OCI-LY1 (cell line): ENCODE data around the gene HBD.

Experiments used
- H2AFZ ChIP-seq: fragments of 200-600 bp; sonication (generic), shearing (Covaris generic); 2 replicates; pipeline ENCODE4 v1.6.0; 2014; ENCODE audit warnings: antibody characterized with exemption, mild to moderate bottlenecking, low read length
- H3F3A ChIP-seq: fragments of 200-600 bp; sonication (generic), shearing (Covaris generic); 2 replicates; pipeline ENCODE4 v1.6.0; 2014; ENCODE audit warnings: mild to moderate bottlenecking, antibody characterized with exemption, low read length, moderate library complexity; ENCODE audit not compliant: insufficient read depth
- H3K27ac ChIP-seq: fragments of 200-600 bp; sonication (generic); 2 replicates; pipeline ENCODE4 v1.5.1; 2014; ENCODE audit warnings: low read length, mixed run types, mild to moderate bottlenecking, low read depth; ENCODE audit not compliant: poor library complexity, severe bottlenecking
- H3K27me3 ChIP-seq: fragments of 200-600 bp; sonication (generic); 2 replicates; pipeline ENCODE4 v1.6.0; 2014; ENCODE audit warnings: antibody characterized with exemption, mild to moderate bottlenecking, low read length, moderate library complexity; ENCODE audit not compliant: insufficient read depth
- H3K36me3 ChIP-seq: fragments of 200-600 bp; sonication (generic); 2 replicates; pipeline ENCODE4 v1.6.1; 2014; ENCODE audit warnings: mild to moderate bottlenecking, antibody characterized with exemption, low read length, moderate library complexity, mixed read lengths; ENCODE audit not compliant: insufficient read depth
- H3K4me1 ChIP-seq: fragments of 200-600 bp; sonication (generic); 2 replicates; pipeline ENCODE4 v1.5.1; 2014; ENCODE audit warnings: mild to moderate bottlenecking, low read length, moderate library complexity; ENCODE audit not compliant: insufficient read depth, severe bottlenecking
- H3K4me2 ChIP-seq: fragments of 200-600 bp; sonication (generic), shearing (Covaris generic); 2 replicates; pipeline ENCODE4 v1.6.1; 2014; ENCODE audit warnings: low read length
- H3K4me3 ChIP-seq: fragments of 200-600 bp; sonication (generic); 2 replicates; pipeline ENCODE4 v1.5.1; 2014; ENCODE audit warnings: low read length, low read depth, mild to moderate bottlenecking, mixed read lengths; ENCODE audit not compliant: poor library complexity, severe bottlenecking
- H3K79me2 ChIP-seq: fragments of 200-600 bp; shearing (Covaris generic); 2 replicates; pipeline ENCODE4 v1.6.1; 2016; ENCODE audit warnings: mixed run types, low read length, mixed read lengths; ENCODE audit not compliant: insufficient read depth
- H3K9ac ChIP-seq: fragments of 200-600 bp; sonication (generic), shearing (Covaris generic); 2 replicates; pipeline ENCODE4 v1.6.1; 2014; ENCODE audit warnings: mild to moderate bottlenecking, low read length, mixed read lengths
- H3K9me2 ChIP-seq: fragments of 200-600 bp; sonication (generic), shearing (Covaris generic); 2 replicates; pipeline ENCODE4 v1.6.1; 2014; ENCODE audit warnings: low read depth, mild to moderate bottlenecking, low read length, mixed read lengths
- H3K9me3 ChIP-seq: fragments of 200-600 bp; shearing (Covaris generic); 2 replicates; pipeline ENCODE4 v1.6.1; 2014; ENCODE audit warnings: low read length, mixed read lengths
- H4K20me1 ChIP-seq: fragments of 200-600 bp; sonication (generic), shearing (Covaris generic); 2 replicates; pipeline ENCODE4 v1.6.0; 2016; ENCODE audit warnings: mild to moderate bottlenecking, low read length; ENCODE audit not compliant: insufficient read depth
- EZH2 ChIP-seq: fragments of 200-600 bp; sonication (generic), shearing (Covaris generic); IDR thresholded peaks from 2 replicates; pipeline ENCODE4 v1.8.0; 2017; ENCODE audit warnings: borderline replicate concordance, mixed run types, mild to moderate bottlenecking, antibody characterized with exemption, low read length, moderate library complexity, mixed read lengths
- TF ChIP-seq, protein P1 (sequence below): fragments of 200-600 bp; sonication (generic), shearing (Covaris generic); IDR thresholded peaks from 2 replicates; pipeline ENCODE4 v1.5.1; 2017; ENCODE audit warnings: mild to moderate bottlenecking, antibody characterized with exemption, low read length, moderate library complexity, mixed read lengths

HBD gene

DNA sequence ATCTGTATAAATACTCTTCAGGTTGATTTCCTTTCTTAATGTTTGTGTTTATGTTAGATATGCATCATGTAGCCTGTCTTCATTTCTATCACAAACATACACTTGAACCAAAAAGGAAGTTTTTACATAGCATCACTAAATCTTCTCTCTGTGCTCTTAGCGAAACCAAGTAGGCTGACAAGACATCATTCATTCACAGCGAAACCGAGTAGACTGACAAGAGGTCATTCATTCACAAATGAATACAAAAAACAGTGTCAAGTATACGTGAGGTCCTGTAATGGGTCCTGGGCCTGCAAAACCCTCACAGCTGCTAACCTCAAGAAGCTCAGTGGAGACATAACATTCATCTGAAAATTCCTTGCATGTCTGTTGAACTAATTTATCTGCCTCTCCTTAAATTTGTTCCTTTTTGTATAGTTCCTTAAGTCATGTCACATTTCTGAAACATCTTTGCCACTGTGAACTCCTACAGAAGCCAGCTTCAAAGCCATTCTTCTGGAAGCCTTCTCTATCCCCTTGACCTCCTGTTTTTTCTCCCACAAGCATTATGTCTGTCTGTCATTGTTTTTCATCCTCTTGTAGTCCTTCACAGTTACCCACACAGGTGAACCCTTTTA lies 45.3 kb upstream of the HBD start:
- TF ChIP-seq, protein P1, sequence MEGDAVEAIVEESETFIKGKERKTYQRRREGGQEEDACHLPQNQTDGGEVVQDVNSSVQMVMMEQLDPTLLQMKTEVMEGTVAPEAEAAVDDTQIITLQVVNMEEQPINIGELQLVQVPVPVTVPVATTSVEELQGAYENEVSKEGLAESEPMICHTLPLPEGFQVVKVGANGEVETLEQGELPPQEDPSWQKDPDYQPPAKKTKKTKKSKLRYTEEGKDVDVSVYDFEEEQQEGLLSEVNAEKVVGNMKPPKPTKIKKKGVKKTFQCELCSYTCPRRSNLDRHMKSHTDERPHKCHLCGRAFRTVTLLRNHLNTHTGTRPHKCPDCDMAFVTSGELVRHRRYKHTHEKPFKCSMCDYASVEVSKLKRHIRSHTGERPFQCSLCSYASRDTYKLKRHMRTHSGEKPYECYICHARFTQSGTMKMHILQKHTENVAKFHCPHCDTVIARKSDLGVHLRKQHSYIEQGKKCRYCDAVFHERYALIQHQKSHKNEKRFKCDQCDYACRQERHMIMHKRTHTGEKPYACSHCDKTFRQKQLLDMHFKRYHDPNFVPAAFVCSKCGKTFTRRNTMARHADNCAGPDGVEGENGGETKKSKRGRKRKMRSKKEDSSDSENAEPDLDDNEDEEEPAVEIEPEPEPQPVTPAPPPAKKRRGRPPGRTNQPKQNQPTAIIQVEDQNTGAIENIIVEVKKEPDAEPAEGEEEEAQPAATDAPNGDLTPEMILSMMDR, result no peak
- TF ChIP-seq EZH2, result no peak
- Histone ChIP-seq H4K20me1 (no peaks in the 10 kb centered on the region), H3K27me3 (no peaks in the 10 kb centered on the region), H3K36me3 (no peaks in the 10 kb centered on the region), H3K9ac (no peak overlapping the region), H3K4me1 (no peaks in the 10 kb centered on the region), H3K9me3 (no peaks in the 10 kb centered on the region), H3K9me2 (no peaks in the 10 kb centered on the region), H3F3A (no peaks in the 10 kb centered on the region), H3K27ac (no peak overlapping the region), H3K79me2 (no peaks in the 10 kb centered on the region), H2AFZ (no peak overlapping the region), H3K4me3 (no peak overlapping the region), H3K4me2 (no peak overlapping the region)

DNA sequence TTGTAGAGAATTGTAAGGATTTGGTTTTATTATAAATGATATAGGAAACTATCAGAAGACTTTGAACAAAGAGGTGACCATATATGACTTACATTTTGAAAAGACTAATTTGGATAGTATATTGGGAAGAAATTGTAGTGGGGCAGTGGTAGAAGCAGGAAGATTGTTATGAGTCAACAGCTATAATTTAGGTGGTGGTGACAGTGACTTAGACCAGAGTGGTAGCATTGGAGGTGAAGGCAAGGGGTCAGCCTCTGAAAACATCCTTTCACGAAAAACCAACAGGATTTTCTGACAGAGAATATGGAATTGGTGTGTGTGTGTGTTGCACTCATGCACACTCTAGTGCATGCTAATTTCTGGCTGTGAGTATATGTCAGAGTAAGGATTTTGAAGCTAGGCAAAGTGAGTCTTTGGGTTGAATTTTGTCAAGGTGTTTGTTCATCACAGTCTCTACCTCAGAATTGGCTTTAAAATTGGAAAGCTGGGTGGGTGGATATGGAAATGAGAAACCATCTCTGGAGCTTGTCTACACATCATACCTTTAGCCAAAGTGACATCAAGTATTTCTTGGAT lies 43.6 kb upstream of the HBD start:
- Histone ChIP-seq H3K9me3 (no peaks in the 10 kb centered on the region), H3K27me3 (no peaks in the 10 kb centered on the region), H3K9ac (no peak overlapping the region), H2AFZ (no peak overlapping the region), H4K20me1 (no peaks in the 10 kb centered on the region), H3K9me2 (no peaks in the 10 kb centered on the region), H3F3A (no peaks in the 10 kb centered on the region), H3K4me3 (no peak overlapping the region), H3K27ac (no peak overlapping the region), H3K4me2 (no peak overlapping the region), H3K4me1 (no peaks in the 10 kb centered on the region), H3K79me2 (no peaks in the 10 kb centered on the region), H3K36me3 (no peaks in the 10 kb centered on the region)
- no peak for TF ChIP-seq EZH2
- TF ChIP-seq, protein P1, result no peak

DNA sequence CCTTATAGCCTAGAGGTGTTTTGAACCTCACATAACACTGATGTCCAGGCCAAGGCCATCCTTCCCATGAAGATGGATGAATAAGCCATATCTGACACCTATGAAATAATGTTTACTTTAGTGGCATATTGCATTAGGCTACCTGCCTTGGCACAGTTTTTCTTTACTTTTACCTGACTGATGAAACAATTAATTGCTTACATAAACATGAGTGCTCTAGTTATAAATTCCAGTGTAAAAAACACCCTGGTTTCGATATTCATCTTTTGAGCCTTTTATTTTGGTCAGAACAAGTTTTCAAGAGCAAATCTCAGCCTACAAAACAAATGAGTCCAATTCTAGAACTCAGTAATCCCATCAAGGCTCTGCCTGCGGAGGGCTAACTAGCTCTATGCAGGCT lies 42.4 kb upstream of the HBD start:
- H3F3A ChIP-seq, result no peaks in the 10 kb centered on the region
- H3K4me3 ChIP-seq, result no peak overlapping the region
- H4K20me1 ChIP-seq, result no peaks in the 10 kb centered on the region
- H3K79me2 ChIP-seq, result no peaks in the 10 kb centered on the region
- no peak overlapping the region for H3K27ac ChIP-seq
- no peak overlapping the region for H2AFZ ChIP-seq
- H3K4me2 ChIP-seq, result no peak overlapping the region
- no peaks in the 10 kb centered on the region for H3K4me1 ChIP-seq
- H3K9ac ChIP-seq, result no peak overlapping the region
- no peak for TF ChIP-seq EZH2
- TF ChIP-seq, protein P1, result no peak
- no peaks in the 10 kb centered on the region for H3K27me3 ChIP-seq
- H3K36me3 ChIP-seq, result no peaks in the 10 kb centered on the region
- no peaks in the 10 kb centered on the region for H3K9me3 ChIP-seq
- H3K9me2 ChIP-seq, result no peaks in the 10 kb centered on the region
